Mononuclear cell (primary cell): Measurements from ENCODE around the gene TMEM147. TPM values are rescaled to one million over a fixed set of nuclear protein-coding genes. Genes with fewer than 3 reads are reported as not detected.

Experiments
- H3K27me3 ChIP-seq: 2 replicates; pipeline ENCODE4 v1.6.0; 2011; ENCODE audit warnings: low read length, control low read depth; ENCODE audit not compliant: insufficient read depth
- H3K4me1 ChIP-seq: 2 replicates; pipeline ENCODE4 v1.5.1; 2011; ENCODE audit warnings: mild to moderate bottlenecking, low read length, control low read depth; ENCODE audit not compliant: insufficient read depth
- H3K4me3 ChIP-seq: 2 replicates; pipeline ENCODE4 v1.5.1; 2011; ENCODE audit warnings: mild to moderate bottlenecking, low read length, moderate library complexity
- H3K9me3 ChIP-seq: 2 replicates; pipeline ENCODE4 v1.5.1; 2011; ENCODE audit warnings: low read depth, mild to moderate bottlenecking, control low read depth, low read length
- total RNA-seq: library from RNA; depleted of rRNA; stranded (reverse); fragments of >200 nt; gene quantifications from one replicate; pipeline ENCODE4 v1.2.3, GENCODE V29; 2012

The TMEM147 gene, protein sequence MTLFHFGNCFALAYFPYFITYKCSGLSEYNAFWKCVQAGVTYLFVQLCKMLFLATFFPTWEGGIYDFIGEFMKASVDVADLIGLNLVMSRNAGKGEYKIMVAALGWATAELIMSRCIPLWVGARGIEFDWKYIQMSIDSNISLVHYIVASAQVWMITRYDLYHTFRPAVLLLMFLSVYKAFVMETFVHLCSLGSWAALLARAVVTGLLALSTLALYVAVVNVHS
- 25.9 TPM for total RNA-seq

DNA sequence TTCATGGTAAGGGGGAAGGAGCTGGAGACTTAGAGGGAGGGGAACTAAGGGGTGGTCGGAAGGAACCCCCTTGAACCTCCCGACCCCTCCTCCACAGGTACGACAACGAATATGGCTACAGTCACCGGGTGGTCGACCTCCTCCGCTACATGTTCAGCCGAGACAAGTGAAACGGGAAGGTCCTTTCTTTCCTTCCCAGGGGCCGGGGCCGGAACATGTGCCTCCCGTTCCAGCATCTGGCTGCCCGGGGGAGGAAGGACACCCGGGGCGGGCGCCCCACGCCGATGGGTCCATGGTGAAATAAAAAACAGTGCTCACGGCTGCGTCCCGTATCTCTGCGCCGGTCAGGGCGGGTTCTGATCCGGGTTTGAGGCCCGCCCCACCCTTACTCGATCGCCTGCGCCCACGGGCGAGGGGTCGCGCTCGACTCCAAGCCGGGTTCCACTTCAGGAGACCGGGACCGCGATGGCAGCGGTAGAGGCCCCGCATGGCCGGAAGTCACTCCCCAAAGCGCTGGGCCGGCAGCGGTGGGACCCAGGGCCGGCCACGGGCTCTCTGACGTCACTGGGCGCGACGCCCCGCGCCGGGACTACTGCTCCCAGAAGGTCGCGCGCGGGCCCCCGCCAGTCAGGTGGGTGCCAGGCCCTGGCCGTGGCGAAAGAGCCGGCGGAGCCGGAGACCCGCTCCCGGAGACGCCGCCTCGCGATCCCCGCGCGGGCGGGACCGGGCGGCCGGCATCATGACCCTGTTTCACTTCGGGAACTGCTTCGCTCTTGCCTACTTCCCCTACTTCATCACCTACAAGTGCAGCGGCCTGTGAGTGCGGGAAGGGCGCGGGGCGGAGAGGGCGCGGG lies at the start of gene TMEM147:
Gene TMEM147, plus strand, starts transcription at position 626 of the 854 bp plus-strand sequence. Its CDS starts 114 bp downstream, at position 740.
- H3K4me3 ChIP-seq = peak within 1 kb of the TSS; percentile 78
- peaks cover 23% of the 10 kb centered on the region for H3K4me1 ChIP-seq
- H3K27me3 ChIP-seq = no peaks in the 10 kb centered on the region
- H3K9me3 ChIP-seq = no peaks in the 10 kb centered on the region

DNA sequence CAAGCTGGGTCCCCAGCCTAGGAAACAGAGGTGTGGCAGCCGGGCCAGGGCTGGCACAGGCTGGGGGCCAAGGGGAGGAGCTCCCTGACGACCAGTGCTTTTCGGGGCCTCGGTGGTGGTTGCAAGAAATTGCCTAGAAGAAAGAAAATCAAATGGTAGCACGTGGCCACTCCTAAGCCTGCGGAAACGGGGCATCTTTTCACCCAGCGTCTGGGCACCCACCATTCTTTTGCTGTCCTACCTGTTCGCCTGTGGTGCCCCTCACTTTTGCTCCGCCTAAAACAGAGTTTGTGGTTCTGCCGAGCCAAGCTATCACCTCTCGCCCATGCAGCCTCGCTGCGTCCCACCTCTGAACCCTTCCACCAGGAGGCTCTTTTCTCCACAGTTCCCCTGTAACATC lies 48.0 kb upstream of the TMEM147 start:
- Histone ChIP-seq H3K9me3 (no peaks in the 10 kb centered on the region), H3K27me3 (no peaks in the 10 kb centered on the region), H3K4me3 (no peak overlapping the region), H3K4me1 (peaks cover 3% of the 10 kb centered on the region)

DNA sequence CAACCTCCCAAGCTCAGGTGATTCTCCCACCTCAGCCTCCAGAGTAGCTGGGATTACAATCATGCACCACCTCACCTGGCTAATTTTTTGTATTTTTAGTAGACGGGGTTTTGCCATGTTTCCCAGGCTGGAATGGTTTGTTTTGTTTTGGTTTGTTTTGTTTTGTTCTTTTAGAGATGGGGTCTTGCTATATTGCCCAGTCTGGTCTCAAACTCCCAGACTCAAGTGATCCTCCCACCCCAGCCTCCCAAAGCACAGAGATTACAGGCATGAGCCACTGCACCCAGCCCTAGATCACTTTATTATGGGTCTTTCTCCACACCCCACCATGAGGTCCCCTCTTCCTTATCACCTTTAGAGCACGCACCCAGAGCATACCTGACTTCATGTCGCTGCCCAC lies 47.2 kb upstream of the TMEM147 start:
- Histone ChIP-seq H3K4me1 (peaks cover 3% of the 10 kb centered on the region), H3K4me3 (no peak overlapping the region), H3K9me3 (no peaks in the 10 kb centered on the region), H3K27me3 (no peaks in the 10 kb centered on the region)

DNA sequence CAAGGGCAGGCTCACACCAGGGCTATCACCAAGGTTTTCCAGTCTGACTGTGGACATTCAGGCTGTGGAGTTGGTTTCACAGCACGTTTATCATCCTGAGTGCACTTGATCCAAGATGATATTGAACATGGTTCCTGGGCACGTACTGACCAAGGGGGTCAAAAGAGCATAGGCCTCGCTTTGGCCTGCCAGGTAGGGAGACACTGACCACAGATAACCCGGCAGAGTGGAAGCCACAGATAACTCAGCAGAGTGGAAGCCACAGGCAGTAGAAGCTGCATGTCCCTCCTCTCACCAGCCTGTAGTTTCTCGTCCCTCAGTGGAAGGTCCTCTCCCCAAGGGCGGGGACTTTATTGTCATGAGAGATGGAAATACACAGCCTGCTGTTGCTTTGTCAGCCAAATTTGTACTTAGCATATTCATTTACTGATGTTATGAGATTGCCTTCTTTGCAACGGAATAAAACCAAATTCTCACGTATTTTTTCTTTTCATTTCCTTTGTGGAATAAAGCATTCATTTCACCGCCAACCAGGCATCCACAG lies 46.4 kb upstream of the TMEM147 start:
- Histone ChIP-seq H3K27me3 (no peaks in the 10 kb centered on the region), H3K4me3 (no peak overlapping the region)

DNA sequence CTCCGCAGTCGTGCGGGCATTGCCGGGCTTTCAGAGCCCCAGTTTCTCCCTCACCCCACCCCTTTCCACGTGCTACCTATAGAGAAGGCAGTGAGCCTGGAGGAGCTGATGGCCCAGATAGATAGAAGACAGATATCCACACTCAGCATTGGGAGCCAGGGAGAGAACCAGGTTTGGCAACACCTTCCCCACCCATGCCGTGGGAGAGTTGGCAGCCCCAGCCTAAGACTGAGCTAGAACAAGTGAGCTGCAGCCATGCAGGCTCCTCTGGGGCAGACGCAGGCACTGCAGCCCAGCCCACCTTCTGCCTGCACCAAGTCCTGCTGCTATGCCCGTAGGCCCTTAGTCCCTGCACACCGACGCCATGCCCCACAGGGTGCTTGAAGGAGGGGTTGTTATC lies 44.8 kb upstream of the TMEM147 start:
- Histone ChIP-seq H3K4me1 (no peaks in the 10 kb centered on the region), H3K4me3 (no peak overlapping the region), H3K27me3 (no peaks in the 10 kb centered on the region)

More for the DNA sequence above, 46.4 kb upstream of the TMEM147 start:
- no peaks in the 10 kb centered on the region for H3K9me3 ChIP-seq
- peaks cover 3% of the 10 kb centered on the region for H3K4me1 ChIP-seq

DNA sequence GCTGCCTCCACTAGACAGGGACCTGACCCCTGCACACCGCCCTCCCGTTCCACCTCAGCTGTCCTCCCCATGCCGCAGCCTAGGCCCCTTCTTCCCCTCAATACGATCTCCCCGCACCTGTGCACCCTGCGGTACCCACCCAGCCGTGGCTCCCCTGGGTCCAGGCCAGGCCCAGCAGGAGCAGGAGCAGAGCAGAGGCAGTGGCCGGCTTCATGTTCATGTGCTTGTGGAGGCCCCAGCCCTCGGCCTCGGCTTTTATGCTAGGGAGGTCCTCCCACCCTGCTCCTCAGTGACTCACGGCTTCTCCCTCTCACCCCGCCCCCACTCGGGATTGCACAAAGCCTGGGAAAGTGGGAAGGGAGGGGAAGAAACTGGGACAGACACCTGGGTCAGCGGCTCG lies 43.7 kb upstream of the TMEM147 start:
- Histone ChIP-seq H3K4me3 (no peak overlapping the region), H3K4me1 (no peaks in the 10 kb centered on the region), H3K27me3 (no peaks in the 10 kb centered on the region), H3K9me3 (no peaks in the 10 kb centered on the region)

More for the DNA sequence above, 44.8 kb upstream of the TMEM147 start:
- no peaks in the 10 kb centered on the region for H3K9me3 ChIP-seq

DNA sequence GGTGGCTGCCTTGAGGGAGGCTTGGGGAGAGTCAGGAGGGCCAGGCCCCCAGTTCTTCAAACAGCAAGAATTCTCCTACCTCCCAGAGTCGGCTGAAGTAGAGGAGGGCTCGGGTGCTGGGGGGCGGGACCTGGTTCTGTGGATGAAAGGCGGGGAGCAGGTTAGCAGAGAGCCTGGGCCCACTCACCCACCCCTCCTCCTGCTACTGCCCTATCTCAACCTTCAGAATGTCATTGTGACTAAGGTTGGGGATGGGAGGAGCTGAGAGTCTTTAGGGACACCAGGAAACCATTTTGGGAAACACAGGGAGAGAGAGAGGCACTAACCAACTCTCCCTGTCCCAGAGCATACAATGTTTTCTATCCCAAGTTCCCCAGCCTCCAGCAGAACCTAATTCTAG lies 42.7 kb upstream of the TMEM147 start:
- no peaks in the 10 kb centered on the region for H3K4me1 ChIP-seq
- H3K4me3 ChIP-seq = no peak overlapping the region
- no peaks in the 10 kb centered on the region for H3K9me3 ChIP-seq

DNA sequence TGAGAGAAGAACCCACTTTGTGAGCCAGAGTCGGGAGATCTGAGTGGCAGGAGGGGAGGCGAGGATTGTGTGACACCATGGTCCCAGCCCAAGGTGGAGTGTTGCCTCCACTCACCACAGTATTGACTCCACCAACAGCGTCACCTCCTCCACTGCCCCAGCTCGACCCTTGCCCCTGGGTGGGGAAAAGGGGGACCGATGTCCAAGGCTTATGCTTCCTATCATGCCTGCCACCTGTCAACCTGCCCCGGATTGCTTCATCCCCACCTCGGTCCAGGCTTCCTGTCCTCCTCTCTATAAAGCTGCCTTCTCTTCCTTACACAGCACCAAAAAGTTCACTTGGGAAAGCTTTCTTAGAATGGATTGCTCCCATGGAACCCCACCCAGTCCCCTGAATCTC lies 39.4 kb upstream of the TMEM147 start:
- Histone ChIP-seq H3K4me3 (no peak overlapping the region), H3K4me1 (peaks cover 16% of the 10 kb centered on the region), H3K27me3 (peaks cover 22% of the 10 kb centered on the region), H3K9me3 (no peaks in the 10 kb centered on the region)

More for the DNA sequence above, 42.7 kb upstream of the TMEM147 start:
- no peaks in the 10 kb centered on the region for H3K27me3 ChIP-seq

DNA sequence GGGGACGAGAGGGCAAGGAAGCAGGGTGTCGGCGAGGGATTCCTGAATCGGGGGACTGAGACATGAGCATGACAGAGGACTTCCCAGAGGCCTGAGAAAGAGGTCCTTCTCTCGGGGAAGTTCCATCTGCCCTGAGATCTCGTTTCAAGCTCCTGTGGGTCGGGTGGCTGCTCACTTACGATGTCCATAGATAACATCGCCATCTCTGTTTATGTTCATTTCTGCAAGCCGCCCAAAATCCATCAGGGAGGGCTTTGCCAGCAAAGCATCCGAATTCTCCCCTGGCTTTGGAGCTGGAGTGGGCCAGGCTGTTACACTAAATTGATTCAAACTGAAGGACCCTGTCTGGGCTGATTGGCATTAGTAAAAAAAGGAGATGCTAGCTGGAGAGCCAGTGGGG lies 37.9 kb upstream of the TMEM147 start:
- Histone ChIP-seq H3K4me1 (peaks cover 16% of the 10 kb centered on the region), H3K27me3 (peaks cover 22% of the 10 kb centered on the region), H3K9me3 (no peaks in the 10 kb centered on the region), H3K4me3 (no peak overlapping the region)

DNA sequence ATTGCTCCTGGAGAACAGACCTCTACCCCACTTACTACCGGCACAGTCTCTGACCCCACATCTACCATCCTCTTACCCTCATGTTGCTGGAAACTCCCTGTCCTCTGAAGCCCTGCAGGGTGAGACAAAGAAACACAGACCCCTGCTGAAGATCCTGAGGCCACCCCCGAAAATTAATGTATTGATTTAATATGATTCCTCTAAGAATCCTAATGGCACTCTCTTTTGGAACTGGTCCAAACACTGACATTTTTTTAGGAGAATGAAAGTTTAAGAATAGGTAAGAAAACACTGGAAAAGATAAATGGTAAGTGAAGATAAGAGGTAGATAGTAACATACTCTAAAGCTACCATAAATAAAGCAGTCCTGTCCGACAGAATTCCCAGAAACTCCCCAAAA lies 37.3 kb upstream of the TMEM147 start:
- no peak overlapping the region for H3K4me3 ChIP-seq
- H3K9me3 ChIP-seq = no peaks in the 10 kb centered on the region
- H3K4me1 ChIP-seq = peaks cover 16% of the 10 kb centered on the region
- H3K27me3 ChIP-seq = peaks cover 22% of the 10 kb centered on the region

DNA sequence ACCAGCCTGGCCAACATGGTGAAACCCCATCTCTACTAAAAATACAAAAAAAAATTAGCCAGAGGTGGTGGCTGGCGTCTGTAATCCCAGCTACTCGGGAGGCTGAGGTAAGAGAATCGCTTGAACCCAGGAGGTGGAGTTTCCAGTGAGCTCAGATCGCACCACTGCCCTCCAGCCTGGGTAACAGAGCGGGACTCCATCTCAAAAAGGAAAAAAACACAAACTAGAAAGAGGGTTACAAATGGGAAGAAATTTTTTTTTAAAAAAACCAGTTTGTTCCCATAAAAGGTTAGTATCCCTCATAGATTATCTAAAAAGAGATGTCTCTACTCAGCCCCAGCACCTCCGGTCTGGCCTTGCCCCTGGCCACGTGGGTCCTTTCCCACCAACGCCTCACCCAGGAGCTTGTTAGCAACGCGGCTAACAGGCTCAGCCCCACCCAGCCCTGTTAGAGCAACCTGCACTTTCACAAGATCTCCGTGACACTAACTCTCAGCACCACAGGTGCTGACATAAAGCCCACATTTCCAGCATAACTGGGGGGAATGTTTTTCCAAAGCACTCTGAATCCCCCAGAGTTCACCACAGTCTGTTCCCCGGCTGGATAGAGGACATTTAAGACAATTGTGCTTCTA lies 36.3 kb upstream of the TMEM147 start:
- Histone ChIP-seq H3K4me3 (no peak overlapping the region), H3K9me3 (no peaks in the 10 kb centered on the region), H3K27me3 (peaks cover 22% of the 10 kb centered on the region), H3K4me1 (peaks cover 16% of the 10 kb centered on the region)

DNA sequence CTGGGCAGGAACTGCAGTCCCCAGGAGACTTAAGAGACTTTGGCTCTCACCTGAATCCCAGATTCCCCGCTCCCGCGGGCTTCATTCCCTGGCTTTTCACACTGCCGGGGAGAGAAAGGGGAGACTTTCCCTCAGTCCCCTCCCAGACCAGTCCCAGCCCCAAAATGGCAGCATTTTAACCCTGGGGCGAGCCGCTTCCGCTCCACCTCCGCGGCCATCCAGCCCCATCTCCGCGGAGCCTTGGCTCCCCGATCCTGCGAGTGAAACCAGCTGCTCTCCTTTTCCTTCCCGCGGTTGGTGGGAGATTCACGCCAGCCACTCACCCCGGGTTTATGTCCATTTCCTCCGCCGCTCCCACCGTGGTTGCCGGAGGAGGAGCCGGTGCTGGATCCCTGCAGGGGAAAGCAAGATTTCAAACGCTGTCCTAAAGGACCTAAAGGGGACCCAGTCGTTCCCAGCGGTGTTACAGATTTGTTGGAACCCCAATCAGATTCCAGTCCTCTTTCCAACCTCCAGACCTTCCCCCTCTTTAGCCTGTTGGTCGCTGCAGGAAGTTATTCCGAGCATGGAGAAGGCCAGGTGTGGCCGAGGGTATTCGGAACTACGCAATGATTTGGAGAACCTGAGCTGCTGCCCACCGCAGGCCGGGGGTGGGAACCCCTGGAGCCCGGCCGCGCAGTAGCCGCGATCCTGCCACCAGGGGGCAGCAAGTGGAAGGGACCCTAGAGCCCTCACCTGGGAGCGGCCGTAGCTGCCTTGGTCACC lies 35.4 kb upstream of the TMEM147 start:
- Histone ChIP-seq H3K4me1 (peaks cover 16% of the 10 kb centered on the region), H3K9me3 (no peaks in the 10 kb centered on the region), H3K4me3 (no peak overlapping the region), H3K27me3 (peaks cover 22% of the 10 kb centered on the region)

DNA sequence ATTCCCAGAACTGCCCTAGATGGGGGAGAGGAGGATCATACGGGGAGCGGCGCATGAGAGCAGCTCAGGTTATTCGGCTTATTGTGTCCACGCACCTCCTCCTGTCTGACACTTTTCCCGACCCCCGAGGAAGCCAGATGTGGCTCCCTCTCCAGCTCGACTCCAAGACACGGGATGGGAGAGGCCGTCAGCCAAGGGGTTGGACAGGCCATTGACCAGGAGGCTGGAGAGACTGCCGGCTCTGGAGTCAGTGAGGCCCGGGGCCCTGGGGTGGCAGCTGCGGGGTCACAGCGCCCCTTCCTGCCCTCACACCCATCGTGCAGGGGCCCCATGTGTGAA lies 34.8 kb upstream of the TMEM147 start:
- Histone ChIP-seq H3K4me3 (no peak overlapping the region), H3K9me3 (no peaks in the 10 kb centered on the region), H3K4me1 (peaks cover 16% of the 10 kb centered on the region), H3K27me3 (peaks cover 22% of the 10 kb centered on the region)

DNA sequence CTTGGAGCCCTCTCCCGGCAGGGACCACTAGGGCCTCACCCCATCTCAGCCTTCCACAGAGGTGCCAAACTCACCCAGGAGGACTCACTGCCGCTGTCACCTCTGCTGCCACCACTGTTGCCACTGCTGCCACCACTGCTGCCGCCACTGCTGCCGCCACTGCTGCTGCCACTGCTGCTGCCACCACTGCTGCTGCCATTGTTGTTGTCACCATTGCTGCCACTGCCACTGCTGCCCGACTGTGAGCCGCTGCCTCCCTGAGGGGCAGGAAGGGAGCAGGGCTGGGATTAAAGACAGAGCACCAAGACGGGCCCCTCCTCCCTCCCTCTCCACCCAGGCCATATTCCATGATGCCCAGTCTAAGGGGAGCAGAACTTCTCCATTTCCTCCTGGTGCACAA lies 34.1 kb upstream of the TMEM147 start:
- Histone ChIP-seq H3K4me1 (peaks cover 16% of the 10 kb centered on the region), H3K9me3 (no peaks in the 10 kb centered on the region), H3K27me3 (peaks cover 22% of the 10 kb centered on the region), H3K4me3 (no peak overlapping the region)
